GM21825 (cell line): ENCODE data around the gene ANO9.
"Not testable (repeated sequence)": the region's sequence is repeated elsewhere in the genome, so short reads cannot be mapped to it uniquely, and the experiment has no call there.

Experiments
- ATAC-seq: cut with Tn5 transposase; IDR thresholded peaks from one replicate; pipeline ENCODE4 v1.9.1; 2021; ENCODE audit warnings: mild to moderate bottlenecking, moderate library complexity; ENCODE audit not compliant: unreplicated experiment

The ANO9 gene

GRCh38 chr11:389369-389768 is 52.4 kb downstream of the ANO9 start:
- not testable (repeated sequence) for ATAC-seq

GRCh38 chr11:387193-387793 is 54.5 kb downstream of the ANO9 start:
- no peak for ATAC-seq

GRCh38 chr11:386483-386882 is 55.3 kb downstream of the ANO9 start:
- no peak for ATAC-seq

GRCh38 chr11:385594-386351 is 56.0 kb downstream of the ANO9 start:
- no peak for ATAC-seq

GRCh38 chr11:384511-384910 is 57.3 kb downstream of the ANO9 start:
- no peak for ATAC-seq

GRCh38 chr11:383431-383830 is 58.4 kb downstream of the ANO9 start:
- no peak for ATAC-seq

GRCh38 chr11:382081-382629 is 59.7 kb downstream of the ANO9 start:
- ATAC-seq: no peak

GRCh38 chr11:381501-382072 is 60.2 kb downstream of the ANO9 start:
- ATAC-seq: no peak

GRCh38 chr11:380996-381395 is 60.8 kb downstream of the ANO9 start:
- ATAC-seq: no peak

- ATAC-seq: no peak
These were observed 61.3 kb downstream of the ANO9 start for GRCh38 chr11:380491-380890.

GRCh38 chr11:380095-380480 is 61.7 kb downstream of the ANO9 start:
- ATAC-seq: no peak

GRCh38 chr11:379205-380094 is 62.4 kb downstream of the ANO9 start:
- no peak for ATAC-seq

GRCh38 chr11:377883-378500 is 63.8 kb downstream of the ANO9 start:
- no peak for ATAC-seq

- no peak for ATAC-seq
These were observed 64.5 kb downstream of the ANO9 start for GRCh38 chr11:377174-377865.

GRCh38 chr11:376531-377173 is 65.2 kb downstream of the ANO9 start:
- no peak for ATAC-seq

GRCh38 chr11:375065-376025 is 66.5 kb downstream of the ANO9 start:
- no peak for ATAC-seq

- ATAC-seq: no peak
These were observed 67.9 kb downstream of the ANO9 start for GRCh38 chr11:373716-374551.
